HG03378 (cell line): ENCODE data around the gene PLCXD1.
"Not testable (repeated sequence)": the region's sequence is repeated elsewhere in the genome, so short reads cannot be mapped to it uniquely, and the experiment has no call there.

Source experiments
- ATAC-seq: cut with Tn5 transposase; IDR thresholded peaks from one replicate; pipeline ENCODE4 v1.9.1; 2021; ENCODE audit warnings: mild to moderate bottlenecking, moderate library complexity; ENCODE audit not compliant: unreplicated experiment

Gene PLCXD1

DNA sequence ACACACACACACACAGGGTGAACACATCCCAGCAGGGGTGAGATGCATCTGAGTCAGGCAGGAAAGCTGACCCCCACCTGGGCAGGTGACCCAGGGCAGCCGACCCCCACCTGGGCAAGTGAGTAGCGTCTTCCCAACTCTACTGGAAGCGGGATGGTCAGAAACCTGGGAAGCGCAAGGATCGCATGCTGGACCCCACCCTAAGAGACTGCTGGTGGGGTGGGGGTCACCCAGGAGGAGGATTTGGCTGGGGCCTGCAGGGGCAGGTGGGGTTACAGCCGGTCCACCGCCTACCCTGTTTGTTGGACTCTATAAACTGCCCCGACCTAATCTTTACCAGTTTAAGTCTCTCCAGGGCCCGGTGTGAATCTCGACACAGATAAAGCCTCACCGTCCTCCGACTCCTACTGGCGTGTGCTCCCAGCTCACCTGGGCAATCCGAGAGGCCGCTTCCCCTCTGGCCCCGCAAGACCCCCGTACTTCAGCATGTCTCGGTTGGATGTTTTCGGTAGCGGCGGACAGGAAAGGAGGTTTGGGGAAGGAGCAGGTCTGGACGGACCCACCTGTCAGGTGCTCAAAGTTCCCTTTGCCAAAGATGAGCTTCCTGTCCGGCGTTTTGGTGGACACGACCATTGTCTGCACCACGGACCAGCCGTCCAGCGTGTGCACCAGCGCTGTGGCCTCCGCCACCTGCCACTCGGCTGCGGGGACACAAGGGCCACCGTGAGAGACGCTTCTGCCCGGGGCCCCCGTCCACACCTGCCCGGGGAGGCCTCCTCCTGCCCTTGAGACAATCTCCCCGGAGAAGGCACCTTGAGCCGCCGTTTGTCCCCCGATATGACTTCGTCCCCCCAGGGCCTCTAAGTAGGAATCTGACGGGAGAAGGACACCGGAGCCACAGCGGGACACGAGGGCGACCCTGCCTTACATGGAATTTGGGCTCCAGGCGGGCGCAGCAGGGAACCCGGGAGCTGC lies 35.5 kb downstream of the PLCXD1 start:
- no peak for ATAC-seq

GRCh38 chrX:317424-318067 lies 36.4 kb downstream of the PLCXD1 start:
- no peak for ATAC-seq

DNA sequence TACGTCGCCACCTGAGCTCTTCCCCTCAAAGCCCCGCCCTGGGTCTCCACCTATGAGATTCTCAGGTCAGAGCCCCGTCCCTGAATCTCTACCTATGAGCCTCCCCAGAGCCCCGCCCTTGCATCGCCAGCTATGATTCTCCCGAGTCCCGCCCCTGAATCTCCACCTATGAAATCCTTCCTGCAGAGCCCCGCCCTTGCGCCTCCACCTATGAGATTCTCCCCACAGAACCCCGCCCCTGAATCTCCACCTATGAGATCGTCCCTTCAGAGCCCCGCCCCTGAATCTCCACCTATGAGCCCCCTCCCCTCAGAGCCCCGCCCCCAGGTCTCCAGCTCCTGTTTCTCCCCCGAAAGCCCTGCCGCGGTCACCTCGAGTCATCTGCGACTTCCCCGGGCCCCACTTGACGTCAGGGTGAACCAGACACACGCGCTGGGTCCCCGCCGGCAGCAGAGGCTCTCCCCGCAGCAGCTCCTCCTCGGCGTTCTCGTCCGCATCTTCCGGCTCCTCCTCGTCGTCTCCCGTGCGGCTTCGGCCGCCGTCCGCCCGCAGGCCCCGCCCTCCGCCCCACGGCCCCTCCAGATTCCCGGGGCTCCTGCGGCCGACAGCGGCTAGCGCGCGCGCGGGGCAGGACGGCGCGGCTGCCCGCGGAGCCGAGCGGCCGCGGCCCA lies 37.0 kb downstream of the PLCXD1 start:
- peak; percentile 62 for ATAC-seq

- ATAC-seq, result peak; percentile 91
Measured at GRCh38 chrX:318739-319578, 37.8 kb downstream of the PLCXD1 start, which contains the start of gene GTPBP6. Gene GTPBP6 (minus strand): TSS chrX:318796. CDS start chrX:318787, 9 bp downstream.

GRCh38 chrX:319579-320125 lies 38.5 kb downstream of the PLCXD1 start:
- ATAC-seq, result no peak

GRCh38 chrX:320126-320783 lies 39.1 kb downstream of the PLCXD1 start:
- ATAC-seq, result no peak

DNA sequence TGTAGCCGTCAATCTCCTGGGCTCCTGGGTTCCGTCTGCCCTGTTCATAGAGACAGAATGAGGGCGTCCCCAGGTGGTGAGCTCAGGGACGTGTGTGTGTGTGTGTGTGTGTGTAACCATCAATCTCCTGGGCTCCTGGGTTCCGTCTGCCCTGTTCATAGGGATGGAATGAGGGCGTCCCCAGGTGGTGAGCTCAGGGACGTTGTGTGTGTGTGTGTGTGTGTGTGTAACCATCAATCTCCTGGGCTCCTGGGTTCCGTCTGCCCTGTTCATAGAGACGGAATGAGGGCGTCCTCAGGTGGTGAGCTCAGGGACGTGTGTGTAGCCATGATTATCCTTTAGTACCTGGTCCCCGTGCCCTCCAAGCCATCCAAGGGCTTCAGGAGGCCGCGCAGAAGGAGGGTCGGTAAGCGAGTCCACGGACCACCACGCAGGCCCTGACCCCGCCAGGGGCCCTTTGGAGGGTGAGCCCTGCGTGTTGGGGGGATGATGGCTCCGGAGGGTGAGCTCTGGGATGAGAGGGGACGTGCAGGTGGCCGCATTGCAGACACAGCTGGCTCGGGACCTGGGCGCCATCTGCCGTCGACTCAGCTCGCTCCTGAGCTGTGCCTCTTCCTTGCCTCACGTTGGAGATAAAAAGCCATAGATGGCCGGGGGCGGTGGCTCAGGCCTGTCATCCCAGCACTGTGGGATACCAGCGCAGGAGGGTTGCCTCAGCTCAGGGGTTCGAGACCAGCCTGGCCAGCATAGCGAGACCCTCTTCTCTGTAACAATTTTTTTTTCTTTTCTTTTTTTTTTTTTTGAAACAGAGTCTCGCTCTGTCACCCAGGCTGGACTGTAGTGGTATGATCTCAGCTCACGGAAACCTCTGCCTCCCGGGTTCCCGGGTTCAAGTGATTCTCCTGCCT lies 42.8 kb downstream of the PLCXD1 start:
- no peak for ATAC-seq

GRCh38 chrX:324664-325063 lies 43.5 kb downstream of the PLCXD1 start:
- ATAC-seq, result not testable (repeated sequence)

GRCh38 chrX:327660-328126 lies 46.5 kb downstream of the PLCXD1 start:
- ATAC-seq, result no peak

DNA sequence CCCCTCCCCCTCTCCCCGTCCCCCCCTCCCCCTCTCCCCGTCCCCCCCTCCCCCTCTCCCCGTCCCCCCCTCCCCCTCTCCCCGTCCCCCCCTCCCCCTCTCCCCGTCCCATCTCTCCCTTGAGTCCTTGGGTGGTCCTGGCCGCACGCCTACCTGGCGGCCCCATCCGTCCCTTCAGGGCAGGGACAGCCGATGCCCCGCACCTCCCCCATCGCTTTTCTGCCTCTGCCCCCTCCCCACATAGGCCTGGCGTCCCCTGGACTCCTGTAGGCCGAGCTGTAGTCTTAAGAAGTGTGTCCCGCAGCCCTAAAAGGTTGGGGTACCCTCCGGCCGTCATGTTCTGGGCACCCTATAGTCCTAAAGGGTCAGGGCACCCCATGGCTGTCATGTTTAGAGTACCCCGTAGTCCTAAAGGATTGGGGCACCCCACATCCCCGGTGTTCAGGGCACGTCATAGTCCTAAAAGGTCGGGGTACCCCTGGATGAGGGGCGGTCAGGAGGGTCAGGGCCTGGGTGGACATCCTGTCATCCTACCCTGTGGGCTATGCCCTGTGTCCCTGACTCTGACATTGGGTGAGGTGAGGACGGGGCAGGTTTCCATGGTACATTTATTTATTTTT lies 48.2 kb downstream of the PLCXD1 start:
- no peak for ATAC-seq

DNA sequence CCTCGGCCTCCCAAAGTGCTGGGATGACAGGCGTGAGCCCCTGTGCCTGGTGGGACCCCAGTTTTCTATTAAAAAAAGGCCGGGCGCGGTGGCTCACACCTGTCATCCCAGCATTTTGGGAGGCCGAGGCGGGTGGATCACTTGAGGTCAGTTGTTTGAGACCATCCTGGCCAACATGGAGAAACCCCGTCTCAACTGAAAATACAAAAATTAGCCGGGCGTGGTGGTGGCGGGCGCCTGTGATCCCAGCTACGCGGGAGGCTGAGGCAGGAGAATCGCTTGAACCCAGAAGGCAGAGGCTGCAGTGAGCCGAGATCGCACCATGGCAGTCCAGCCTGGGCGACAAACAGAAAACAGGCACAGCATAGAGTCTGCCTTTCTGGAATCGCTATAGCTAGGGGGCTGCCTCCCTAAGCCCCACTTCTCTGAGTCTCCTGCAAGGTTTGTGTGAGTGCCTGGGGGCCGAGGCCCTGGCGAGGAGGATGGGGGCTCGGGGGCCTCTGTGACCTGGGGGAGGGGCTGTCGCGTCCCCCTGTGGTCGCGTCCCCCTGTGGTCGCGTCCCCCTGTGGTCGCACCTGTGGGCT lies 49.1 kb downstream of the PLCXD1 start:
- ATAC-seq, result not testable (repeated sequence)

DNA sequence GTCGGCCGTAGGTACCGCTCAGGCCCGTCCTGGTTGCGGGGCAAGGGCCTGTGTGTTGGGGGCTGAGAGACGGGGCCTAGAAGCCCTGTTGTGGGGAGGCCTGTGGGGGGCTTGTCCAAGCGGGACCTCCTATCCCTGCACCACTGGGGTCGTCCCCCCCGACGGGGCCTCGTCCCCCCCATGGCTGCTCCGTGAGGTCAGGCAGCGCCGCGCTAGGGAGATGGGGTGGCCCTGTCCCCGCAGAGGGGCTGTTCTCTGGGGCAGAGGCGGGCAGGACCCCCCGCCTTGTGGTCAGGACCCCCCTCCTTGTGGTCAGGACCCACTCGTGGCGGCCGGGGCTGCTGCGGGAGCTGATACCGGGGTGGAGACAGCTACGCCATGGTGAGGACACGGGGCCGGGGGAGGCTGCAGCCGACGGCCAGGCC lies 49.6 kb downstream of the PLCXD1 start:
- no peak for ATAC-seq

DNA sequence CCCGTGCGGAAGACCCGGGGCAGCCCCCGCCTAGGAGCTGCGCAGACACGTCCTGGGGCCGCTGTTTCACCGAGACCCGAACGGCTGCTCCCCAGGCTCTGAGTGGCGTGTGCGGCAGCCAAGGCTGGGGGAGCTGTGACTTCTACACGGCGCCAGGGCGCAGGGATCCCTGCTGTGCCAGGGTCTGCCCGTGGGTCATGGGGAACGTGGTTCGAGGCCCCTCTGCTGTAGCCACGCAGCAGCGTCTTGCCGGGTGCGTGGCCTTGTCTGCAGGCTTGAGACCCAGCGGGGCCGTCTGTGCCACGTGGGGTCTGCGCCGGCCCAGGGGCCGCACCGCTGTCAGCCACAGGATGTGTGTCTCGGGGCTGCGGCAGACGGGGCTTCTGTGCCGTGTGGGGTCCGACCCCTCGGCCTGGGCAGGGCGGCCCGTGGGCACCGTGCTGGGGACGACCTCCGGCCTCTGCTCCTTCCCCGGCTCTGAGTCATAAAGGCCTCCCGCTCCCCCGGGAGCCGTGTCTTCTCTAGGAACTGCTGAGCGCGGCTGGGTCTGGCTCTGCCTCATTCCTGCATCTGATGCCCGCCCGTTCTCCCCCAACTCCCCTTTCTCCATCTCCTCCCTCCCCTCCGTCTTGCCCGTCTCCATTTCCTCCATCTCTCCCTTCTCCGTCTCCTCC lies 50.1 kb downstream of the PLCXD1 start:
- no peak for ATAC-seq

DNA sequence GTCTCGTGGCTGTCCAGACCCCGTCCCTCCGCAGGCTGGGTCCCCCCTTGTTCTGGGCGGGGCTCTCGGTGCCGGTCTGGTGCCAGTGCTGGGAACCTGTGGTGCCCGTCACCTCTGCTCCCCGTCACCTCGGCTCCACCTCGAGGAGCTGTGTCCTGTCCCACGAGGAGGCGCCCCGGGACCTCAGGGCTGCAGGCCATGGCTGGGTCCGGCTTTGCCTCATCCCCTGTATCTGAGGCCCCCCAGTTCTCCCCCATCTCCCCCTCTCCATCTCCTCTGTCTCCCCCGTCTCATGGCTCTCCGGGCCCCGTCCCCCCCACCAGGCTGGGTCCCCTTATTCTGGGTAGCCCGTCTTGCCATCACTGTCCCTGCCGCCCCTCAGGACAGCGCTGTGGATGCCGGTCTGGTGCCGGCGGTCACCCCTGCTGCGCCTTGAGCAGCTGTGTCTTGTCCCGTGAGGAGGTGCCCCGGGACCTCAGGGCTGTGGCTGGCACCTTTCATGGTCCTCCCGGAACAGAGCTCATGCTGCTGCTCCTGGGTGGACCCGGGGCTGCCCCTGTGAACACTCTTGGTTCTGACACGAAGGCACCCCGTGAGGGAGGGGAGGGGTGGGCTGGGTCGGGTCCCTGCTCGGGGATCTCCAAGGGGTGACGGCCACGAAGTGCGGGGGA lies 50.8 kb downstream of the PLCXD1 start:
- ATAC-seq, result no peak

GRCh38 chrX:332496-332860 lies 51.3 kb downstream of the PLCXD1 start:
- no peak for ATAC-seq

GRCh38 chrX:332916-333610 lies 51.9 kb downstream of the PLCXD1 start:
- ATAC-seq, result no peak
